HK-2 (cell line): ENCODE results near the gene COL13A1.

Source experiments
- DNase-seq: peaks from one replicate; pipeline ENCODE4 v3.0.0-alpha.2; 2018; ENCODE audit not compliant: unreplicated experiment

Gene COL13A1

DNA sequence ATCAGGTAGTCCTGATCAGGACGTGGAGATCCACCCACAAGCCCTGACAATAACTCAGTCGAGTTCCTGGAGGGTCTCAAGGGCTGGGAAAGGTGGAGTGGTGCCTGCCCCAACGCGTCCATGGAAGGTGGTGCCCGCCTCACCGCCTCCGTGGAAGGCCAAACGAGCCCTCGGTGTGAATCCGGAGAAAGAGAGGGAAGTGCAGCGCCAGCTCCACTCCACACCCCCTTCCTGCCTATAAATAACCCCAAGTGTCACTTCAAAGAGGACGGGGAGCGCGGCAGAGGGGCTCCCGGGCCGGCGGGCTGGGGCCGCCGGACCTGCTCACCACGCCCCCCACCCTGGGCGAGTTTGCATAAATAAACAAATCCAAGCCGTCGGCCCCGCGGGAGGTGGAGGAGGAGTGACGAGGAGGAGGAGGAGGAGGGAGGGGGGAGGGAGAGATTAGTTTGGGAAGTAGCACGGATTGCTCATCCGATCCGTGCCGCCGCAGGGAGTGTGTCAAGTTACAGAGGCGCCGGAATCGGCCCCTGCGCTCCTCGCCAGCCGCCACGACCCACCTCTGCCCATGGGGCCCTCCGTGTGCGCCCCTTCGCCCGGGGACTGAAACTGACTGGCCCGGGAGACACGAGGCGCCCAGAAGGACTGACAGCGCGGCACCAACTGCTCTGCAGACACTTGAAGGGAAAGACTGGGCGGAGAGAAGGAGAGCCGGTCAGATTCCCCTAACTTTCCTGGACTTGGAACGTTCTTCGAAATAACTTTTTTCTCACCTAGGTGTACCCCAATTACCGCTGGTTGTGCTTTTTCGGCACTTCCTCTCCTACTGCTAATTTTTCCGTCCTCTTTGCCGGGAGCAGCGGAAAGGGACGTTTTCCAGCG, at the start of gene COL13A1:
COL13A1 (plus strand) TSS at position 473 of the 882 bp plus-strand sequence. CDS start 518 bp downstream, outside the sequence.
- DNase-seq = peak; percentile 69

- no peak for DNase-seq
Measured at GRCh38 chr10:69752479-69752878, 49.2 kb upstream of the COL13A1 start.

GRCh38 chr10:69756279-69756678, 45.4 kb upstream of the COL13A1 start:
- no peak for DNase-seq

DNA sequence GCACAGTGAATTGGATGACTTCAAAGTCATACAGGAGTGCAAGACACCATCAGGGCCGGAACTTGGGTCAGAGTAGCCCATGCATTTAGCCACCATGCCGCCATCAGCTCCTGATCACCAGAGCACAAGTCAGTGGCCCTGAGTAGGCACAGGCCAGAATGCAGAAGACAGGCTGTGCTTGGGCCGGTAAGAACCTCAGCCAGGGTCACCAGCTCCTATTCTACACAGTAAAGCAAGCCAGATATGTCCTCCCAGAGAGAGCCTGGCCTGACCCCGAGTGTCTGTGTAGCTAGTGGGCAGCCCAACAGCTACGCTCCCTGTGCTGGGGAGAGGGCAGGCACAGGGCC, 44.5 kb upstream of the COL13A1 start:
- DNase-seq = no peak

- no peak for DNase-seq
Measured at GRCh38 chr10:69757553-69758309, 44.0 kb upstream of the COL13A1 start.

GRCh38 chr10:69758310-69758728, 43.4 kb upstream of the COL13A1 start:
- DNase-seq = no peak

GRCh38 chr10:69759641-69760040, 42.1 kb upstream of the COL13A1 start:
- no peak for DNase-seq

GRCh38 chr10:69760072-69760471, 41.6 kb upstream of the COL13A1 start:
- DNase-seq = no peak

DNA sequence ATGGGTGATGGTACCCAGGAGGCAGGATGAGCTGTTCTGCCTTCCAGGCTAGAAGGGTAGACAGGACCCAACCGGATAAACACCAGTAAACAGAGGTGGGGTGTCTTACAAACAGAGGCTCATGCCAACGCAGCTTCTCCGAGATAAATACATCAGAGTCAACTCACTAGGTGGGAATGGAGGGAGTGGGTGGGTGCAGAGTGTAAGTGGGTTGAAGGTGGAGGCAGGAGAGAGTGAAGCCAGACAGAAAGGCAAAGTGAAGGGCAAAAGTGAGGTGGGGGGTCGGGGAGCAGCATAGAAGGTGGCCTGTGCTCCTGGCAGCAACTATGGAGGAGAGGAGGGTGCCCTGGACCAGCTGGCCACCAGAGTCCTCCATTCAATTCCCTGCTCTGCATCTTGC, 40.4 kb upstream of the COL13A1 start:
- no peak for DNase-seq

- DNase-seq = no peak
Measured at GRCh38 chr10:69766161-69766910, 35.4 kb upstream of the COL13A1 start.

- no peak for DNase-seq
Measured at GRCh38 chr10:69767793-69768192, 33.9 kb upstream of the COL13A1 start.

DNA sequence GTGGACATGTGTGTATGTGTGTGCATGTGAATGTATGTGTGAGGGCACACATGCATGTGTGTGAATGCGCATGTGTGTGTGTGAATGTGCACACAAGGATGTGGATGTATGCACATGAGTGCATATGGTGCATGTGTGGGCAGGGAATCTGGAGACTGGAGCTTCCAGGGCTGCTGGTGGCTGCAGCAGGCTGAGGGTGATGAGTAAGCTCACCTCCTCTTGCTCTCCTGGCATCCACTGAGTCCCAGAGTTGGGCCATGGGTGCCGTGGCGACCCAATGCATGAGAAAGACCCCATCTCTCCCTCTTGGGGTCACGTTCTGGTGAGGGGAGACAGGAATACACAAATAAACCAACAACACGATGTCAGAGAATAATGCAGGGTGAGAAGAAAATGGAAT, 33.3 kb upstream of the COL13A1 start:
- no peak for DNase-seq

- DNase-seq = peak; percentile 86
Measured at GRCh38 chr10:69769395-69769992, 32.2 kb upstream of the COL13A1 start.

DNA sequence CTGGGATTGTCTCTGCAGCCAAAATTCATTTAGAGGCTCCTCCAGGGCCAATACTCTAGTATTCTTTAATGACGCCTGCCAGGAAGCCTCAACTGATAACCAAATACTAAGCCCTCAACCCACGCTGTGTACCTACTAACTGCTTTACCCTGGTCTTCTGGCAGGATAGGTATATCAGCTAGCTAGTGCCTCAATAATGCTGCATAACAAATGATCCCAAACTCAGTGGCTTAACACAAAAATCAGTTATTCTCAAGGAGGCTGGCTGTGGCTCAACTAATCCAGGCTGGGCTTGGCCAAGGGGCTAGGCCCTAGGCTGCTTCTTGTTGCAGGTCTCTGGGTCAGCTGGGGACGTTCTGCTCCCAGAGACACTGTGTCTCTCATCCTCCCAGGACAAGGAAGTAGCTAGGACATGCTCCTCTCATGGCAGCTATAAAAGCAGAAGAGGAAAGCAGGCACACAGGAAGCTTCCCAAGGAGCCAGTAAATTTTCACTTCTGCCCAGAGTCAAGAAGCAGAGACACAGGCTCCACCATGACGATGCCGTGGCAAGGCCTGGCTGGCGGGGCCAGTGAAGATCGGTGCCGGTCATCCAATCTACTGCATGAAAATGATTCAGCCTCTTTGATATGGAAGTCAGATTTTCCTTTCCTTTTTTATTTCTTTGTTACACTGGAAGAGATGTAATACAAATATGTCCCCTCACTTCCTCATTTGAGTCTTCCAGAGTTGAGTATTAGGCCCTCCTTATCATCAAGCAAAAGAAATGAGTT, 28.6 kb upstream of the COL13A1 start:
- DNase-seq = no peak

DNA sequence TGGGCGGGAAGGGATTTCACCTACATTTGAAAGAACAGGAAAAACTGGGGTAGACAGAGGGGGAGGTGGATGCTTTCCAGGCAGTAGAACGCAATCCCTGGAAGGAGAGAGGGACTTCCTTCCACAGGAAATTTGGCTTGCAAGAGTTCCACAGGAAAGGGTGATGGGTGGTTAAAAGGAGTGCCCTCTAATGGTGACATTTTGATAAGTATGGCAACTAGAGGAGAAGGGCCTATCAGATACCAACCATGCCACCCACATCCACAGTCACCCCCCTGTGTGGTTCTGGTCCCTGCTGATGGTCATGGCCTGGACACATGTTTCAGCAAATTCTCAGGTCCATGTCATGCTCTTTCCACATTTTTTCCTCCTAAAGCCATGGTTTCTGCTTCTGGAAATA, 27.1 kb upstream of the COL13A1 start:
- no peak for DNase-seq

DNA sequence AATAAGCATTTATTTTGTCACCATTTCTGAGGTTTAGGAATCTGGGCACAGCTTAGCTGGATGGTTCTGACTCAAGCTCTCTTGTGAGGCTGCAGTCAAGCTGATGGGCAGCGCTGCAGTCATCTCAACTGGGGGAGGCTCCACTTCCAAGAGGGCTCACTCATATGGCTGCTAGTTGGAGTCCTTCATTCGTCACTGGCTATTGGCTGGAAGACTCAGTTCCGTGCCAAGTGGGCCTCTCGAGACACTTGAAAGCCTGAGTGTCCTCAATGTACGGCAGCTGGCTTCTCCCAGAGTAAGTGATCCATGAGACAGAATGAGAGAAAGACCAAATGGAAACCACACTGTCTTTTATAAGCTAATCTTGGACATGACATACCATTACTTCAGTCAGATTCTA, 21.6 kb upstream of the COL13A1 start:
- DNase-seq = no peak

GRCh38 chr10:69781576-69781975, 20.1 kb upstream of the COL13A1 start:
- no peak for DNase-seq

GRCh38 chr10:69783515-69783914, 18.2 kb upstream of the COL13A1 start:
- no peak for DNase-seq

- DNase-seq = no peak
Measured at GRCh38 chr10:69786791-69787190, 14.9 kb upstream of the COL13A1 start.

DNA sequence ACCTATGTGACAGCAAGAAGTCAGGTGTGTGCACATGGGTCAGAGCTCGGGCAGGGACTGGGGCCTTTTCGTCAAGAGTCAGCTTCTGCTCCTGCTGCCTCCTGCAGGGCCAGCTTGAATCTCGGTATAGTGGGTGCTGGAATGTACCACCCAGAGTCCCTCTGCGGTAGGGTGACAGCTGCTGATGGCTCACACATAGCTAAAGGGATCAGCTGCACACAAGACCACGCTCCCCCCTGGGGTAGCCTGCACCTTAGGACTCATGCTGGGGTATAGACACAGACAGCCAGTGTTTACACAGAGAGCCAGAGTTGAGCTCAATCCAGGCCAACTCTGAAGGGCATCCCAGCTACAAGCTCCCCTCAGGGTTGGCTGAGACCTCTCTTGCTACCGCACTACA, 14.0 kb upstream of the COL13A1 start:
- DNase-seq = no peak

- no peak for DNase-seq
Measured at GRCh38 chr10:69789164-69789576, 12.5 kb upstream of the COL13A1 start.
